ENCODE results near the gene CPZ.
"Not testable (repeated sequence)": the region's sequence is repeated elsewhere in the genome, so short reads cannot be mapped to it uniquely, and the experiment has no call there.

CPZ gene

DNA sequence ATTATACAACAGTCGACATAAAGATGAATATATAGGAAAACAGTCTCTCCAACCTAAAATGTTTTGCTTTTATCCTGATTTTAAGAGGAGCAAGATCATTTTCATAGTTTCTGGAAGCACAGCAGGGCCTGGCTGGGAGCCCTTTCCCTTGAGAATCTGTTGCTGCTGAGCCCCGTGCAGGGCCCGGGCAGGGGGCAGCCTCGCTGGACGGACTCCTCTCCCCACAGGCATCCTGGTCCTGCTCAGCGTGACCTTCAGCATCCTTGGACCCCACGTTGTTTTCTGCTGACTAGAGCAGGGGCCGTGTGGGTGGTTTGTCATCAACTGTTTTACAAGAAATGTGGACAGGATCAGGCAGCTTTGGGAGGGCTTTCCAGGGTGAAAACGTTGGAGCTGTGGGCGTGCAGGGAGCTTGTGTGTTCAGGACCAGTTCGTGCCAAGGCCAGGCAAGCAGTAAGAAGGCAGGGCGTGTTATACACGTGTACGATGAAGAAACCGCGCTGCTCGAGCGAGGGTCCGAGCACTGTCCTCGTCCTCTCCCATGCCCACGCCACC, 25.0 kb downstream of the CPZ start:
- 91% methylated on average over 20 to 21 of the region's 21 CpGs for WGBS, 2 experiments
- Histone ChIP-seq H3K9me3 (ENCODE audit: control insufficient read depth, low read length) (no peaks in the 10 kb centered on the region), H3K27ac (ENCODE audit: insufficient read depth, low read depth, low read length, poor library complexity, severe bottlenecking) (no peak overlapping the region), H3K36me3 (ENCODE audit: control insufficient read depth, insufficient read depth, low read length) (no peaks in the 10 kb centered on the region), H3K4me1 (ENCODE audit: control insufficient read depth, insufficient read depth, low read length) (no peaks in the 10 kb centered on the region), H3K27me3 (ENCODE audit: control insufficient read depth, insufficient read depth, low read length, poor library complexity, severe bottlenecking) (no peaks in the 10 kb centered on the region), H3K4me3 (ENCODE audit: insufficient read depth, low read depth, low read length) (no peak overlapping the region)

- no peaks in the 10 kb centered on the region for H3K9me3 ChIP-seq (ENCODE audit: control insufficient read depth, low read length)
- H3K27me3 ChIP-seq (ENCODE audit: control insufficient read depth, insufficient read depth, low read length, poor library complexity, severe bottlenecking), result no peaks in the 10 kb centered on the region
- no peaks in the 10 kb centered on the region for H3K36me3 ChIP-seq (ENCODE audit: control insufficient read depth, insufficient read depth, low read length)
- no peak overlapping the region for H3K27ac ChIP-seq (ENCODE audit: insufficient read depth, low read depth, low read length, poor library complexity, severe bottlenecking)
- no peaks in the 10 kb centered on the region for H3K4me1 ChIP-seq (ENCODE audit: control insufficient read depth, insufficient read depth, low read length)
- H3K4me3 ChIP-seq (ENCODE audit: insufficient read depth, low read depth, low read length), result no peak overlapping the region
- 94 to 95% methylated on average over 15 of the region's 15 CpGs for WGBS, 2 experiments
Observed at GRCh38 chr4:8618421-8618820, 25.9 kb downstream of the CPZ start.

GRCh38 chr4:8618961-8619720, 26.6 kb downstream of the CPZ start:
- Histone ChIP-seq H3K36me3 (ENCODE audit: control insufficient read depth, insufficient read depth, low read length) (no peaks in the 10 kb centered on the region), H3K27ac (ENCODE audit: insufficient read depth, low read depth, low read length, poor library complexity, severe bottlenecking) (no peak overlapping the region), H3K4me3 (ENCODE audit: insufficient read depth, low read depth, low read length) (no peak overlapping the region), H3K9me3 (ENCODE audit: control insufficient read depth, low read length) (no peaks in the 10 kb centered on the region), H3K4me1 (ENCODE audit: control insufficient read depth, insufficient read depth, low read length) (no peaks in the 10 kb centered on the region), H3K27me3 (ENCODE audit: control insufficient read depth, insufficient read depth, low read length, poor library complexity, severe bottlenecking) (no peaks in the 10 kb centered on the region)
- 92% methylated on average over 28 of the region's 28 CpGs for WGBS, 2 experiments

DNA sequence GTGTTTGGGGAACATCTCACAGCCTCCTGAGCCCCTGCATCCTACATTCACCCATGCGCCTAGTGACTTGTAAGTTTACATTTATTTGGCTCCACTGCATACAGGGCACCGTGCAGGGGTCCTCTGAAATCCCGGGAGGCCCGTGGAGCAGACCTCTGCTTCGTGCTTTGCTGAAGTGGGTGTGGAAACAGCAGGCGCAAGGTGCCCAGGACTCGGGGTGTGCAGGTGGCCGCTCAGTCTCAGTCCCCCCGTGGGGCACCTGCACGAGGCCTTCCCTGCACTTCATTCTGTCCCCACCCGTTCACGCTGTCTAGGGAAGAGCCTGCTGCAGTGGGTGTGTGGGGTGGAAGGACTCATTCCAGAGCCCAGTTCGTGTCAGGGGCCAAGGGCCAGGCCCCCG, 28.6 kb downstream of the CPZ start:
- WGBS, 2 experiments, result 89 to 98% methylated on average over 5 to 6 of the region's 14 CpGs
- not testable (repeated sequence) for H3K4me1 ChIP-seq (ENCODE audit: control insufficient read depth, insufficient read depth, low read length); H3K27ac ChIP-seq (ENCODE audit: insufficient read depth, low read depth, low read length, poor library complexity, severe bottlenecking); H3K27me3 ChIP-seq (ENCODE audit: control insufficient read depth, insufficient read depth, low read length, poor library complexity, severe bottlenecking); H3K9me3 ChIP-seq (ENCODE audit: control insufficient read depth, low read length); H3K36me3 ChIP-seq (ENCODE audit: control insufficient read depth, insufficient read depth, low read length); H3K4me3 ChIP-seq (ENCODE audit: insufficient read depth, low read depth, low read length)

DNA sequence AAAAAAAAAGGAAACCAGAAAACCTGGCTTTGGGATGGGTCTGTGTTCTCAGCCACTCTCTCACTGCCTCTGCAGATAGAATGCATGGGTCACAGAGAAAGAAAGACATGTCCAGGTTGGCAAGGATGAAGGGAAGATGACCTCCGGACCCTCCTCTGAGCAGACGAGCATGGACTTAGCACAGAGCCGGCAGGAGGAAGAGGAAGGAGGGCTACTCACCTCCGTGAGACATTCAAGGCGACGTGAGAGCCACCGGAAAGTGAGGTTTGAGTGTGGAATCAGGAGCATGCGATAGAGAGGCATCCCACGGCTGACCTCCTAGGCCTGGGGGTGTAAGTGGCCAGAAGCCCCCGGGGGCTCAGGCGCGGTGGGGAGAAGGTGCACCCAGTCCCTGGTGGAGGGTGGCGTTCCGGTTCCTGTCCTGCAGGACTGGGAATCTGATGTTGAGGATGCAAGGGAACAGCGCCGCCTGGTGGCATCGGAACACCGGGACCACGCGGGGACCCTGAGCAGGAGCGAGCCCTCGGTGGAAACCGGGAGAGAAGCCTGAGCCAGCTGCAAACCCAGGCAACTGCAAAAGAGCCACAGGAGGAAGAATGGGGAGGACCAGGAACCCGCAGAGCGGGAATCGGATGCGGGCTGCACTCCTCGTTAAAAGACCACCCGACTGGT, 32.2 kb downstream of the CPZ start:
- not testable (repeated sequence) for H3K36me3 ChIP-seq (ENCODE audit: control insufficient read depth, insufficient read depth, low read length); H3K4me3 ChIP-seq (ENCODE audit: insufficient read depth, low read depth, low read length); H3K27me3 ChIP-seq (ENCODE audit: control insufficient read depth, insufficient read depth, low read length, poor library complexity, severe bottlenecking); H3K4me1 ChIP-seq (ENCODE audit: control insufficient read depth, insufficient read depth, low read length); H3K9me3 ChIP-seq (ENCODE audit: control insufficient read depth, low read length); H3K27ac ChIP-seq (ENCODE audit: insufficient read depth, low read depth, low read length, poor library complexity, severe bottlenecking)
- WGBS, 2 experiments, result no CpG with 5 or more reads among the region's 29 CpGs

DNA sequence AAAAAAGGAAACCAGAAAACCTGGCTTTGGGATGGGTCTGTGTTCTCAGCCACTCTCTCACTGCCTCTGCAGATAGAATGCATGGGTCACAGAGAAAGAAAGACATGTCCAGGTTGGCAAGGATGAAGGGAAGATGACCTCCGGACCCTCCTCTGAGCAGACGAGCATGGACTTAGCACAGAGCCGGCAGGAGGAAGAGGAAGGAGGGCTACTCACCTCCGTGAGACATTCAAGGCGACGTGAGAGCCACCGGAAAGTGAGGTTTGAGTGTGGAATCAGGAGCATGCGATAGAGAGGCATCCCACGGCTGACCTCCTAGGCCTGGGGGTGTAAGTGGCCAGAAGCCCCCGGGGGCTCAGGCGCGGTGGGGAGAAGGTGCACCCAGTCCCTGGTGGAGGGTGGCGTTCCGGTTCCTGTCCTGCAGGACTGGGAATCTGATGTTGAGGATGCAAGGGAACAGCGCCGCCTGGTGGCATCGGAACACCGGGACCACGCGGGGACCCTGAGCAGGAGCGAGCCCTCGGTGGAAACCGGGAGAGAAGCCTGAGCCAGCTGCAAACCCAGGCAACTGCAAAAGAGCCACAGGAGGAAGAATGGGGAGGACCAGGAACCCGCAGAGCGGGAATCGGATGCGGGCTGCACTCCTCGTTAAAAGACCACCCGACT, 37.8 kb downstream of the CPZ start:
- H3K27me3 ChIP-seq (ENCODE audit: control insufficient read depth, insufficient read depth, low read length, poor library complexity, severe bottlenecking); H3K4me3 ChIP-seq (ENCODE audit: insufficient read depth, low read depth, low read length); H3K4me1 ChIP-seq (ENCODE audit: control insufficient read depth, insufficient read depth, low read length); H3K36me3 ChIP-seq (ENCODE audit: control insufficient read depth, insufficient read depth, low read length); H3K9me3 ChIP-seq (ENCODE audit: control insufficient read depth, low read length); H3K27ac ChIP-seq (ENCODE audit: insufficient read depth, low read depth, low read length, poor library complexity, severe bottlenecking): not testable (repeated sequence)
- WGBS, 2 experiments, result no CpG with 5 or more reads among the region's 29 CpGs

- H3K9me3 ChIP-seq (ENCODE audit: control insufficient read depth, low read length); H3K4me1 ChIP-seq (ENCODE audit: control insufficient read depth, insufficient read depth, low read length); H3K36me3 ChIP-seq (ENCODE audit: control insufficient read depth, insufficient read depth, low read length); H3K4me3 ChIP-seq (ENCODE audit: insufficient read depth, low read depth, low read length); H3K27me3 ChIP-seq (ENCODE audit: control insufficient read depth, insufficient read depth, low read length, poor library complexity, severe bottlenecking); H3K27ac ChIP-seq (ENCODE audit: insufficient read depth, low read depth, low read length, poor library complexity, severe bottlenecking): not testable (repeated sequence)
- 100% methylated on average over 2 to 3 of the region's 6 CpGs for WGBS, 2 experiments
Observed at GRCh38 chr4:8631896-8632295, 39.3 kb downstream of the CPZ start.

DNA sequence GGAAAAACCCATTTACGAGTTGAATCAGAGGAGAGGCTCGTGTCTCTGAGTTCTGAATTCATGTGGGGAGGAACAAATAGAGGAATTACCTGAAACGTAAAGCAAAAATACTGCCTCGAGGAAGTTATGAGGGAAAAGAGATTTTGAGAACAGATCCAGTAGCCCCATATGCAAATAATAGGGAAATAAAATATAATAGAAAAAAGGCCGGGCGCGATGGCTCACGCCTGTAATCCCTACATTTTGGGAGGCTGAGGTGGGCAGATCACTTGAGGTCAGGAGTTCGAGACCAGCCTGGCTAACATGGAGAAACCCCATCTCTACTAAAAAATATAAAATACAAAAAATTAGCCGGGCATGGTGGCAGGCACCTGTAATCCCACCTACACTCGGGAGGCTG, 42.2 kb downstream of the CPZ start:
- not testable (repeated sequence) for H3K36me3 ChIP-seq (ENCODE audit: control insufficient read depth, insufficient read depth, low read length); H3K4me3 ChIP-seq (ENCODE audit: insufficient read depth, low read depth, low read length); H3K27me3 ChIP-seq (ENCODE audit: control insufficient read depth, insufficient read depth, low read length, poor library complexity, severe bottlenecking); H3K9me3 ChIP-seq (ENCODE audit: control insufficient read depth, low read length); H3K27ac ChIP-seq (ENCODE audit: insufficient read depth, low read depth, low read length, poor library complexity, severe bottlenecking); H3K4me1 ChIP-seq (ENCODE audit: control insufficient read depth, insufficient read depth, low read length)
- WGBS, 2 experiments, result 79 to 81% methylated on average over 4 of the region's 11 CpGs

GRCh38 chr4:8635897-8636554, 43.5 kb downstream of the CPZ start:
- WGBS, 2 experiments, result no CpG with 5 or more reads among the region's 29 CpGs
- H3K4me3 ChIP-seq (ENCODE audit: insufficient read depth, low read depth, low read length), result not testable (repeated sequence)

GRCh38 chr4:8637456-8637984, 45.0 kb downstream of the CPZ start:
- Histone ChIP-seq H3K9me3 (ENCODE audit: control insufficient read depth, low read length) (no peaks in the 10 kb centered on the region), H3K4me3 (ENCODE audit: insufficient read depth, low read depth, low read length) (no peak overlapping the region), H3K4me1 (ENCODE audit: control insufficient read depth, insufficient read depth, low read length) (no peaks in the 10 kb centered on the region), H3K27me3 (ENCODE audit: control insufficient read depth, insufficient read depth, low read length, poor library complexity, severe bottlenecking) (no peaks in the 10 kb centered on the region), H3K27ac (ENCODE audit: insufficient read depth, low read depth, low read length, poor library complexity, severe bottlenecking) (no peak overlapping the region), H3K36me3 (ENCODE audit: control insufficient read depth, insufficient read depth, low read length) (no peaks in the 10 kb centered on the region)
- WGBS, 2 experiments, result 93 to 95% methylated on average over 2 of the region's 2 CpGs

More at GRCh38 chr4:8635897-8636554, 43.5 kb downstream of the CPZ start:
- not testable (repeated sequence) for H3K36me3 ChIP-seq (ENCODE audit: control insufficient read depth, insufficient read depth, low read length); H3K9me3 ChIP-seq (ENCODE audit: control insufficient read depth, low read length); H3K4me1 ChIP-seq (ENCODE audit: control insufficient read depth, insufficient read depth, low read length); H3K27ac ChIP-seq (ENCODE audit: insufficient read depth, low read depth, low read length, poor library complexity, severe bottlenecking); H3K27me3 ChIP-seq (ENCODE audit: control insufficient read depth, insufficient read depth, low read length, poor library complexity, severe bottlenecking)

Data from ectodermal cell (in vitro differentiated cells).